A673 (cell line): ENCODE results near the gene ADORA2A. TPM values are rescaled to one million over a fixed set of nuclear protein-coding genes. Genes with fewer than 3 reads are reported as not detected.

Experiments
- BruUV-seq: library from RNA; stranded (reverse); fragments of 400-500 nt; replicated peaks from 2 replicates; lab custom pipeline; 2021; lab: Mats Ljungman, UMichigan
- CTCF ChIA-PET: fragments of 300-600 bp; sonication (Branson Sonifier 250); formaldehyde crosslinking; loops from one replicate; lab custom pipeline; 2022; ENCODE audit warnings: antibody characterized with exemption; lab: Charles Lee
- POLR2A ChIA-PET: fragments of 300-600 bp; sonication (Branson Sonifier 250); formaldehyde crosslinking; loops from one replicate; lab custom pipeline; 2022; ENCODE audit warnings: antibody characterized with exemption; ENCODE audit not compliant: low non-redundant PET; lab: Charles Lee
- DNase-seq: peaks from one replicate; pipeline ENCODE4 v3.0.0-alpha.2; 2015; ENCODE audit warnings: low spot score
- H3K27ac ChIP-seq: fragments of 200-600 bp; sonication (generic); 2 replicates; pipeline ENCODE4 v1.5.1; 2016; ENCODE audit warnings: mixed run types, low read depth, mild to moderate bottlenecking, mixed read lengths, antibody characterized with exemption, low read length; ENCODE audit not compliant: poor library complexity, severe bottlenecking
- H3K27me3 ChIP-seq: fragments of 200-600 bp; sonication (generic); replicated peaks from 2 replicates; pipeline ENCODE4 v1.6.1; 2017; ENCODE audit warnings: mixed run types, low read depth, mild to moderate bottlenecking, mixed read lengths, antibody characterized with exemption, low read length; ENCODE audit not compliant: insufficient read depth, poor library complexity
- H3K36me3 ChIP-seq: fragments of 200-600 bp; sonication (generic); 2 replicates; pipeline ENCODE4 v1.6.1; 2016; ENCODE audit warnings: mixed run types, mild to moderate bottlenecking, mixed read lengths, antibody characterized with exemption, low read length; ENCODE audit not compliant: insufficient read depth, poor library complexity, severe bottlenecking
- H3K4me1 ChIP-seq: fragments of 200-600 bp; sonication (generic); 2 replicates; pipeline ENCODE4 v1.6.1; 2017; ENCODE audit warnings: mixed run types, mild to moderate bottlenecking, mixed read lengths, antibody characterized with exemption, low read length; ENCODE audit not compliant: insufficient read depth, poor library complexity, severe bottlenecking
- H3K4me3 ChIP-seq: fragments of 200-600 bp; sonication (generic); 2 replicates; pipeline ENCODE4 v1.5.1; 2016; ENCODE audit warnings: low read depth, mixed run types, mild to moderate bottlenecking, mixed read lengths, low read length; ENCODE audit not compliant: poor library complexity, severe bottlenecking
- H3K9me3 ChIP-seq: fragments of 200-600 bp; sonication (generic); 2 replicates; pipeline ENCODE4 v1.6.1; 2016; ENCODE audit warnings: mixed run types, low read depth, mild to moderate bottlenecking, mixed read lengths, antibody characterized with exemption, low read length; ENCODE audit not compliant: poor library complexity, severe bottlenecking
- EZH2 ChIP-seq: fragments of 200-600 bp; sonication (generic); IDR thresholded peaks from 2 replicates; pipeline ENCODE4 v1.6.1; 2017; ENCODE audit warnings: borderline replicate concordance, low read depth, mild to moderate bottlenecking, mixed read lengths, antibody characterized with exemption, low read length; ENCODE audit not compliant: poor library complexity, severe bottlenecking
- intact Hi-C: fragments of 100-400 bp; cut with micrococcal nuclease; formaldehyde crosslinking; loops from one replicate; pipeline ENCODE4 v1.10.0; 2022; ENCODE audit not compliant: unreplicated experiment
- total RNA-seq: library from RNA; stranded (reverse); gene quantifications from 2 replicates; pipeline ENCODE4 v1.2.3, GENCODE V29; 2021
- TF ChIP-seq, protein P1 (sequence below): fragments of 300-800, 200-600 bp; sonication (generic); conservative IDR thresholded peaks from 2 replicates; pipeline ENCODE4 v1.5.1; 2017; ENCODE audit warnings: low read depth, mild to moderate bottlenecking, antibody characterized with exemption, low read length, moderate library complexity, mixed read lengths

ADORA2A gene
- total RNA-seq, 1 experiment from 2014 or later, result 9.6 TPM

DNA sequence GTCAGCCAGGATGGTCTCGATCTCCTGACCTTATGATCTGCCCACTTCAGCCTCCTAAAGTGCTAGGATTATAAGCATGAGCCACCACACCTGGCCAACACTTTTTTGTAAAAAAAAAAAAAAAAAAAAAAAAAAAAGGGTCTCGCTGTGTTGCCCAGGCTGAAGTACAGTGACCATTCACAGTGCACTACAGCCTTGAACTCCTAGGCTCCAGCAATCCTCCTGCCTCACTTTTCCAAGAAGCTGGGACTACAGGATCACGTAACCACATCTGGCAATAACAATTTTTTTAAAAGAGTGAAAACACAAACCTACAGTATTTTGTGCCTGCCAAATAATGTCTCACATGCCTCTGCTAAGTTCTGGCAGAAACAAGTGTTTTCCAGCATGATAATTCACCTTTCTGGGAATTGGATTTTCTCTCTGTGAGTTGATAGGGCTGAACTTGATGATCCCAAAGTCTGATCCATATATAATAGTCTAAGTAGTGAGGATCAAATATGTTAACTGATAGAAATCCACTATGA is 30.6 kb downstream of the ADORA2A start:
- ChIA-PET POLR2A (no interaction called here), CTCF (no interaction called here)
- Histone ChIP-seq H3K4me3 (no peak overlapping the region), H3K27me3 (no peaks in the 10 kb centered on the region), H3K27ac (no peak overlapping the region), H3K4me1 (peaks cover 16% of the 10 kb centered on the region), H3K9me3 (no peaks in the 10 kb centered on the region), H3K36me3 (no peaks in the 10 kb centered on the region)
- TF ChIP-seq EZH2, result no peak
- TF ChIP-seq, protein P1, sequence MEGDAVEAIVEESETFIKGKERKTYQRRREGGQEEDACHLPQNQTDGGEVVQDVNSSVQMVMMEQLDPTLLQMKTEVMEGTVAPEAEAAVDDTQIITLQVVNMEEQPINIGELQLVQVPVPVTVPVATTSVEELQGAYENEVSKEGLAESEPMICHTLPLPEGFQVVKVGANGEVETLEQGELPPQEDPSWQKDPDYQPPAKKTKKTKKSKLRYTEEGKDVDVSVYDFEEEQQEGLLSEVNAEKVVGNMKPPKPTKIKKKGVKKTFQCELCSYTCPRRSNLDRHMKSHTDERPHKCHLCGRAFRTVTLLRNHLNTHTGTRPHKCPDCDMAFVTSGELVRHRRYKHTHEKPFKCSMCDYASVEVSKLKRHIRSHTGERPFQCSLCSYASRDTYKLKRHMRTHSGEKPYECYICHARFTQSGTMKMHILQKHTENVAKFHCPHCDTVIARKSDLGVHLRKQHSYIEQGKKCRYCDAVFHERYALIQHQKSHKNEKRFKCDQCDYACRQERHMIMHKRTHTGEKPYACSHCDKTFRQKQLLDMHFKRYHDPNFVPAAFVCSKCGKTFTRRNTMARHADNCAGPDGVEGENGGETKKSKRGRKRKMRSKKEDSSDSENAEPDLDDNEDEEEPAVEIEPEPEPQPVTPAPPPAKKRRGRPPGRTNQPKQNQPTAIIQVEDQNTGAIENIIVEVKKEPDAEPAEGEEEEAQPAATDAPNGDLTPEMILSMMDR, result no peak
- intact Hi-C loops, result no loop called here
- BruUV-seq, result no TSS peak
- DNase-seq, result no peak

DNA sequence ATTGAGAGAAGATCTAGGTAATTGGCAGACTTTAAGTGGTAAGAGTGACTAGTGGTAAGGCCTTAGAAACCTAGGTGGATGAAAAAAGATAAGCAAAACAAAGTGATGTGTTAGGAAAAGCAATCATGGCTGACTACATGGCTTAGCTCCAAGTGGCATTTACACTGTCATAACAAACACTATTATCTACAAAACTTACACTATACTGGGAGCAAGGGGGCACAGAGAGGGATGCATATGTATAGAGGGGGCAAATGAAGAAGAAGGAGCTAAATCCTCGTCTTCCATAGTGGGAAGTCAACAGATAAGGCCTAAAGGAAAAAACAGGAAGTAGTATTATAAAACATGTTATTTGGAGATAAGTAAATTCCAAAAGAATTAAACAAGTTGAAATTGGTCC is 32.5 kb downstream of the ADORA2A start:
- Histone ChIP-seq H3K27me3 (no peaks in the 10 kb centered on the region), H3K27ac (peak overlapping the region; percentile 38), H3K36me3 (no peaks in the 10 kb centered on the region), H3K9me3 (no peaks in the 10 kb centered on the region), H3K4me1 (peaks cover 16% of the 10 kb centered on the region), H3K4me3 (no peak overlapping the region)
- BruUV-seq, result no TSS peak
- intact Hi-C loops, result no loop called here
- ChIA-PET POLR2A (no interaction called here), CTCF (no interaction called here)
- DNase-seq, result no peak
- TF ChIP-seq, protein P1, result no peak
- no peak for TF ChIP-seq EZH2

DNA sequence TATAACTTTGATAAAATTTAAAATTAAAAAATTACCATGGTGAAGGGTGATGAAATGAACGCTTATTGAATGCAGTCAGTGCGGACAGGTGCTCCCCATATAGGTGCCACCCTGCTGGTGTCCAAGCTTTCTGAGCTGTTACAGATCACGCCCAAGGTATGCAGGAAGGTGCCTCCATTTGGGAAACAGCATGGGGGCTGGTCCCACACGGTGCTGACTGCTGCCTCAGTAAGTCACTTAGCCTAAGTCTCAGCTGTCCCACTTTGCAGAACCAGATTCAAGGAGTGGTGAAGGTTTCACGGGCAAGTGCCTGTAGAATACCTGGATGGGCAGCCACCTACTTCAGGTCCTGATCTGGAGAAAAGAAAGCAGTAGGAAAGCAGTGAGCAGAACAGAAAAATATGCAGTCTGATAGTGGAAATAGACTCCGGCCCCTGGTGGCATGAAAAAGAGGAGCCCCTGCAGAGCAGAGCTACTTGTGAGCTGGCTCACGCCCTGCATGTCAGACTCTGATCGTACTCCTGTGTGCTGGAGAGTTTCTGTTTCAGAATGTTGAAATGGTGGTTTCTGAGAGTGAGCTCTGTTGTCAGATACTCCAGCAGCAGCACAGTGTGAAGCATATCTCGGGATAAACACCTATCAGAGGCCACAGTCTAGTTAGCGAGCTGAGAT is 33.2 kb downstream of the ADORA2A start:
- no peak overlapping the region for H3K4me3 ChIP-seq
- no peaks in the 10 kb centered on the region for H3K27me3 ChIP-seq
- intact Hi-C loops, result no loop called here
- peak overlapping the region; percentile 20 for H3K27ac ChIP-seq
- ChIA-PET CTCF (interaction anchor here (0.7 kb wide), 1 partner anchor 37 kb away, joined by 6 read pairs; no protein-coding TSS in a partner anchor), POLR2A (interaction anchor here (0.5 kb wide), 1 partner anchor 45 kb away, joined by 3 read pairs; no protein-coding TSS in a partner anchor)
- H3K36me3 ChIP-seq, result no peaks in the 10 kb centered on the region
- no TSS peak for BruUV-seq
- no peak for TF ChIP-seq EZH2
- TF ChIP-seq, protein P1, result no peak
- H3K9me3 ChIP-seq, result no peaks in the 10 kb centered on the region
- peak; percentile 44 for DNase-seq
- peaks cover 16% of the 10 kb centered on the region for H3K4me1 ChIP-seq
